IPS-18a (cell line): ENCODE data around the gene CYP19A1.

Experiments
- H3K27ac ChIP-seq: one replicate; pipeline ENCODE4 v1.5.1; 2013; ENCODE audit warnings: low read length
- H3K27me3 ChIP-seq: one replicate; pipeline ENCODE4 v1.6.1; 2013; ENCODE audit warnings: mild to moderate bottlenecking, low read length; ENCODE audit not compliant: control insufficient read depth, insufficient read depth
- H3K36me3 ChIP-seq: one replicate; pipeline ENCODE4 v1.6.1; 2013; ENCODE audit warnings: low read depth, low read length; ENCODE audit not compliant: control insufficient read depth
- H3K4me1 ChIP-seq: one replicate; pipeline ENCODE4 v1.6.1; 2013; ENCODE audit warnings: low read depth, low read length; ENCODE audit not compliant: control insufficient read depth
- H3K4me3 ChIP-seq: one replicate; pipeline ENCODE4 v1.5.1; 2013; ENCODE audit warnings: low read length
- H3K9ac ChIP-seq: one replicate; pipeline ENCODE4 v1.6.1; 2013; ENCODE audit warnings: mild to moderate bottlenecking, low read length, moderate library complexity
- H3K9me3 ChIP-seq: one replicate; pipeline ENCODE4 v1.6.1; 2013; ENCODE audit warnings: low read depth, low read length; ENCODE audit not compliant: control insufficient read depth

Gene CYP19A1

GRCh38 chr15:51374131-51374530 is 35.7 kb upstream of the CYP19A1 start:
- no peaks in the 10 kb centered on the region for H3K4me1 ChIP-seq

GRCh38 chr15:51371266-51371665 is 32.9 kb upstream of the CYP19A1 start:
- Histone ChIP-seq H3K36me3 (no peaks in the 10 kb centered on the region), H3K4me1 (no peaks in the 10 kb centered on the region), H3K27ac (no peak overlapping the region), H3K9me3 (no peaks in the 10 kb centered on the region), H3K4me3 (no peak overlapping the region), H3K27me3 (no peaks in the 10 kb centered on the region), H3K9ac (no peak overlapping the region)

More at GRCh38 chr15:51374131-51374530, 35.7 kb upstream of the CYP19A1 start:
- no peaks in the 10 kb centered on the region for H3K27me3 ChIP-seq
- no peaks in the 10 kb centered on the region for H3K36me3 ChIP-seq
- no peak overlapping the region for H3K4me3 ChIP-seq
- no peaks in the 10 kb centered on the region for H3K9me3 ChIP-seq
- no peak overlapping the region for H3K27ac ChIP-seq
- no peak overlapping the region for H3K9ac ChIP-seq

- Histone ChIP-seq H3K4me3 (no peak overlapping the region), H3K27ac (no peak overlapping the region), H3K4me1 (no peaks in the 10 kb centered on the region), H3K27me3 (no peaks in the 10 kb centered on the region), H3K36me3 (no peaks in the 10 kb centered on the region), H3K9ac (no peak overlapping the region), H3K9me3 (no peaks in the 10 kb centered on the region)
Measured at GRCh38 chr15:51369451-51369761, 31.0 kb upstream of the CYP19A1 start.

GRCh38 chr15:51368751-51369450 is 30.5 kb upstream of the CYP19A1 start:
- Histone ChIP-seq H3K9ac (no peak overlapping the region), H3K27me3 (no peaks in the 10 kb centered on the region), H3K4me3 (no peak overlapping the region), H3K9me3 (no peaks in the 10 kb centered on the region), H3K4me1 (peaks cover 4% of the 10 kb centered on the region), H3K27ac (no peak overlapping the region), H3K36me3 (no peaks in the 10 kb centered on the region)

GRCh38 chr15:51368307-51368706 is 29.9 kb upstream of the CYP19A1 start:
- H3K4me1 ChIP-seq = peaks cover 10% of the 10 kb centered on the region
- no peak overlapping the region for H3K27ac ChIP-seq
- no peak overlapping the region for H3K4me3 ChIP-seq
- H3K9ac ChIP-seq = no peak overlapping the region
- no peaks in the 10 kb centered on the region for H3K36me3 ChIP-seq
- no peaks in the 10 kb centered on the region for H3K27me3 ChIP-seq
- H3K9me3 ChIP-seq = no peaks in the 10 kb centered on the region

- Histone ChIP-seq H3K4me1 (peaks cover 15% of the 10 kb centered on the region), H3K9ac (no peak overlapping the region), H3K36me3 (no peaks in the 10 kb centered on the region), H3K9me3 (no peaks in the 10 kb centered on the region), H3K27me3 (no peaks in the 10 kb centered on the region), H3K4me3 (no peak overlapping the region), H3K27ac (no peak overlapping the region)
Measured at GRCh38 chr15:51367322-51367976, 29.1 kb upstream of the CYP19A1 start.

- Histone ChIP-seq H3K9me3 (no peaks in the 10 kb centered on the region), H3K27ac (no peak overlapping the region), H3K27me3 (no peaks in the 10 kb centered on the region), H3K9ac (no peak overlapping the region), H3K4me1 (peaks cover 15% of the 10 kb centered on the region), H3K36me3 (no peaks in the 10 kb centered on the region), H3K4me3 (no peak overlapping the region)
Measured at GRCh38 chr15:51366920-51367319, 28.5 kb upstream of the CYP19A1 start.

GRCh38 chr15:51366071-51366470 is 27.7 kb upstream of the CYP19A1 start:
- H3K27ac ChIP-seq = no peak overlapping the region
- no peaks in the 10 kb centered on the region for H3K36me3 ChIP-seq
- H3K27me3 ChIP-seq = no peaks in the 10 kb centered on the region
- H3K4me3 ChIP-seq = no peak overlapping the region
- H3K4me1 ChIP-seq = peaks cover 15% of the 10 kb centered on the region
- no peaks in the 10 kb centered on the region for H3K9me3 ChIP-seq
- H3K9ac ChIP-seq = no peak overlapping the region

GRCh38 chr15:51365417-51365816 is 27.0 kb upstream of the CYP19A1 start:
- H3K36me3 ChIP-seq = no peaks in the 10 kb centered on the region
- H3K27ac ChIP-seq = no peak overlapping the region
- H3K4me1 ChIP-seq = peaks cover 15% of the 10 kb centered on the region
- no peak overlapping the region for H3K4me3 ChIP-seq
- no peak overlapping the region for H3K9ac ChIP-seq
- no peaks in the 10 kb centered on the region for H3K9me3 ChIP-seq
- no peaks in the 10 kb centered on the region for H3K27me3 ChIP-seq

GRCh38 chr15:51363383-51363782 is 25.0 kb upstream of the CYP19A1 start:
- Histone ChIP-seq H3K27ac (no peak overlapping the region), H3K9ac (no peak overlapping the region), H3K9me3 (no peaks in the 10 kb centered on the region), H3K27me3 (no peaks in the 10 kb centered on the region), H3K4me1 (peaks cover 15% of the 10 kb centered on the region), H3K4me3 (no peak overlapping the region), H3K36me3 (no peaks in the 10 kb centered on the region)

GRCh38 chr15:51359981-51360380 is 21.6 kb upstream of the CYP19A1 start:
- Histone ChIP-seq H3K4me3 (no peak overlapping the region), H3K9ac (no peak overlapping the region), H3K9me3 (no peaks in the 10 kb centered on the region), H3K27ac (no peak overlapping the region), H3K27me3 (no peaks in the 10 kb centered on the region), H3K36me3 (no peaks in the 10 kb centered on the region), H3K4me1 (peaks cover 15% of the 10 kb centered on the region)

GRCh38 chr15:51356983-51357382 is 18.6 kb upstream of the CYP19A1 start:
- Histone ChIP-seq H3K9me3 (no peaks in the 10 kb centered on the region), H3K27me3 (no peaks in the 10 kb centered on the region), H3K27ac (no peak overlapping the region), H3K4me3 (no peak overlapping the region), H3K4me1 (no peaks in the 10 kb centered on the region), H3K9ac (no peak overlapping the region), H3K36me3 (no peaks in the 10 kb centered on the region)
